ENCODE measurements around the gene CASKIN2.
"Not testable (repeated sequence)": the region's sequence is repeated elsewhere in the genome, so short reads cannot be mapped to it uniquely, and the experiment has no call there.

The CASKIN2 gene

GRCh38 chr17:75486151-75486550, 29.2 kb downstream of the CASKIN2 start:
- DNase-seq: no peak

- no peak for DNase-seq
Measured at GRCh38 chr17:75485688-75486087, 29.6 kb downstream of the CASKIN2 start.

GRCh38 chr17:75482098-75482942, 33.0 kb downstream of the CASKIN2 start:
- no peak for DNase-seq

GRCh38 chr17:75481194-75482068, 33.9 kb downstream of the CASKIN2 start:
- no peak for DNase-seq

GRCh38 chr17:75480281-75480680, 35.1 kb downstream of the CASKIN2 start:
- DNase-seq: no peak

- DNase-seq: no peak
Measured at GRCh38 chr17:75478508-75478907, 36.8 kb downstream of the CASKIN2 start.

- DNase-seq: not testable (repeated sequence)
Measured at GRCh38 chr17:75477490-75477862, 37.9 kb downstream of the CASKIN2 start.

- no peak for DNase-seq
Measured at GRCh38 chr17:75476752-75477489, 38.4 kb downstream of the CASKIN2 start.

- no peak for DNase-seq
Measured at GRCh38 chr17:75476271-75476671, 39.1 kb downstream of the CASKIN2 start.

GRCh38 chr17:75475851-75476250, 39.5 kb downstream of the CASKIN2 start:
- no peak for DNase-seq

GRCh38 chr17:75475144-75475835, 40.0 kb downstream of the CASKIN2 start:
- DNase-seq: no peak

GRCh38 chr17:75474736-75475135, 40.6 kb downstream of the CASKIN2 start:
- no peak for DNase-seq

- no peak for DNase-seq
Measured at GRCh38 chr17:75473246-75473645, 42.1 kb downstream of the CASKIN2 start.

- no peak for DNase-seq
Measured at GRCh38 chr17:75472119-75472518, 43.2 kb downstream of the CASKIN2 start.

GRCh38 chr17:75471207-75471606, 44.1 kb downstream of the CASKIN2 start:
- DNase-seq: no peak

GRCh38 chr17:75468779-75469373, 46.5 kb downstream of the CASKIN2 start:
- DNase-seq: no peak

GRCh38 chr17:75468291-75468754, 47.0 kb downstream of the CASKIN2 start:
- DNase-seq: no peak

GRCh38 chr17:75465039-75465438, 50.3 kb downstream of the CASKIN2 start:
- DNase-seq: no peak

- DNase-seq: no peak
Measured at GRCh38 chr17:75463603-75464002, 51.7 kb downstream of the CASKIN2 start.

- peak in 1 of 2 donors; percentile 12 for DNase-seq
Measured at GRCh38 chr17:75460295-75460694, 55.0 kb downstream of the CASKIN2 start.

- DNase-seq: peak; percentile 53 to 81
Measured at GRCh38 chr17:75459590-75460267, 55.6 kb downstream of the CASKIN2 start.

Measured in inflammatory macrophage treated with lipopolysaccharide for 1 hour (primary cell).